Suprapubic skin (tissue), 4 donors: ENCODE results near the gene CACNG4. TPM values are rescaled to one million over a fixed set of nuclear protein-coding genes. Genes with fewer than 3 reads are reported as not detected.
"Not testable (repeated sequence)": the region's sequence is repeated elsewhere in the genome, so short reads cannot be mapped to it uniquely, and the experiment has no call there.

Source experiments
- DNase-seq, 2 donors: peaks; one replicate each; pipeline ENCODE4 v3.0.0-alpha.2; 2019; ENCODE audit warnings: low spot score in 2 of 2
- H3K27ac ChIP-seq: fragments of 200-600 bp; sonication (generic); one replicate; pipeline ENCODE4 v1.5.1; 2019
- H3K27me3 ChIP-seq: fragments of 200-600 bp; sonication (generic); one replicate; pipeline ENCODE4 v1.5.1; 2019
- H3K36me3 ChIP-seq: fragments of 200-600 bp; sonication (generic); one replicate; pipeline ENCODE4 v1.5.1; 2019
- H3K4me1 ChIP-seq: fragments of 200-600 bp; sonication (generic); one replicate; pipeline ENCODE4 v1.5.1; 2019
- H3K4me3 ChIP-seq: fragments of 200-600 bp; sonication (generic); one replicate; pipeline ENCODE4 v1.5.1; 2019; ENCODE audit warnings: mild to moderate bottlenecking
- H3K9me3 ChIP-seq: fragments of 200-600 bp; sonication (generic); one replicate; pipeline ENCODE4 v1.5.1; 2019
- CTCF ChIP-seq, 2 donors: fragments of 200-600 bp in 1 of 2; fragments of 450-650 bp in 1 of 2; sonication (generic) in 1 of 2; IDR thresholded peaks; one replicate each; pipeline ENCODE4 v1.5.1; 2016 to 2019; ENCODE audit warnings: antibody characterized with exemption in 2 of 2, mild to moderate bottlenecking in 1 of 2, moderate library complexity in 1 of 2
- EP300 ChIP-seq: sonication (generic); formaldehyde crosslinking; IDR thresholded peaks from one replicate; pipeline ENCODE4 v1.6.1; 2017; ENCODE audit warnings: antibody characterized with exemption
- POLR2A ChIP-seq, 2 donors: fragments of 450-650 bp; IDR thresholded peaks; one replicate each; pipeline ENCODE4 v1.6.1; 2017; ENCODE audit warnings: antibody characterized with exemption in 2 of 2, mild to moderate bottlenecking in 2 of 2, moderate library complexity in 2 of 2
- POLR2AphosphoS5 ChIP-seq, 3 donors: sonication (generic); formaldehyde crosslinking; IDR thresholded peaks; one replicate each; pipeline ENCODE4 v1.6.1; 2017; ENCODE audit warnings: antibody characterized with exemption in 3 of 3
- WGBS: methylation state at CpG from one replicate; pipeline ENCODE4 v1.1.5; 2018; 5-methylcytosine and 5-hydroxymethylcytosine counted together
- total RNA-seq, 4 donors: library from RNA; depleted of rRNA; stranded (reverse); fragments of >200 nt; gene quantifications; one replicate each; pipeline ENCODE4 v1.1.0, GENCODE V29; 2016

The CACNG4 gene
- total RNA-seq, 4 donors from 2014 or later: 0.49 to 0.68 (median 0.51) TPM; not detected in 1

DNA sequence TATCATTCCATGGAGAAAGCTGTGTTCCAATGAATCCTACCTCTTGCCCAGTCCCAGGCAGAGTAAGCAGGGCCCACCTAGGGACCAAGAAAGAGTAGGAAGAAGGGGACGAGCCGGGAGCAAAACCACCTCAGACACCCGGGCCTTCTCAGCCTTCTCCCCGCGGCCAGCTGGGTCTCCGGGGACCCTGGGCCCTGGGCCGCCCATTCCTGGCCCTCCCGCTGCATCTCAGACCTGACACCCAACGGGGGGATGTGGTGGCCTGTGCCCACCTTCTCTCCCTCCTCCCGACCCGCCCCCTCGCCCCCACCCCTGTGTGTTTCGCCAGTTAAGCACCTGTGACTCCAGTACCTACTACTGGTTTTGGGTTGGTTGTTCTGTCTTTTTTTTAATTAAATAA is 68.5 kb downstream of the CACNG4 start:
- Histone ChIP-seq H3K27me3 (no peaks in the 10 kb centered on the region), H3K9me3 (no peaks in the 10 kb centered on the region), H3K36me3 (no peaks in the 10 kb centered on the region), H3K4me3 (no peak overlapping the region), H3K27ac (no peak overlapping the region), H3K4me1 (no peaks in the 10 kb centered on the region)
- 91% methylated on average over 13 of the region's 13 CpGs for WGBS
- TF ChIP-seq CTCF (IDR thresholded peaks at IDR 0.05) (no peak), POLR2AphosphoS5 (IDR thresholded peaks at IDR 0.05) (no peak), EP300 (no peak), POLR2A (IDR thresholded peaks at IDR 0.05) (no peak)
- no peak for DNase-seq

DNA sequence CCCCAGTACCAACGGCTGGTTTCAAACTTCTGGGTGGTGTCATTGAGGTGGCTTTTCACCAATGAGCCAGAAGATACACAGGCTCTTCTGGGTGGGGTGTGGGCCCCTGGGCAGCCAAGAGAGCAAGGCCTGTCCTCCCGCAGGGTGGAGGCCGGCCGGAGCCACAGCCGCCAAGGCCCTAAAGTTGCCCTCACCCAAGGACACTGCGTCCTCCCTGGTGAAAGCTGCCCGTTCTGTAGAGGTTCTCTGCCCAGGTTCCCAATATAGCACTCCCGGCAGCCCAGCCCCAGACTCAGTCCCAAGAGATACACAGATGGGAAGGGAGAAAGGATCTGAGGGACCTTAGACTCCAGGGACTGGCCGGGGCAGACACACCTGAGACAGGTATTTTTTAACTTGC is 69.1 kb downstream of the CACNG4 start:
- TF ChIP-seq CTCF (IDR thresholded peaks at IDR 0.05): no peak
- TF ChIP-seq EP300: no peak
- no peak for TF ChIP-seq POLR2A (IDR thresholded peaks at IDR 0.05)
- no peak for TF ChIP-seq POLR2AphosphoS5 (IDR thresholded peaks at IDR 0.05)
- no peak overlapping the region for H3K27ac ChIP-seq
- WGBS: 93% methylated on average over 4 of the region's 9 CpGs

GRCh38 chr17:67035131-67036083 is 70.9 kb downstream of the CACNG4 start:
- 80% methylated on average over 10 of the region's 11 CpGs for whole genome bisulfite sequencing
- Histone ChIP-seq H3K27ac (no peak overlapping the region), H3K4me1 (no peaks in the 10 kb centered on the region), H3K27me3 (no peaks in the 10 kb centered on the region), H3K9me3 (no peaks in the 10 kb centered on the region), H3K36me3 (no peaks in the 10 kb centered on the region), H3K4me3 (no peak overlapping the region)
- no peak for DNase-seq
- TF ChIP-seq POLR2A (IDR thresholded peaks at IDR 0.05): no peak
- TF ChIP-seq CTCF (IDR thresholded peaks at IDR 0.05): no peak

More for the DNA sequence above, 69.1 kb downstream of the CACNG4 start:
- H3K27me3 ChIP-seq: no peaks in the 10 kb centered on the region
- H3K36me3 ChIP-seq: no peaks in the 10 kb centered on the region
- H3K4me3 ChIP-seq: no peak overlapping the region
- no peaks in the 10 kb centered on the region for H3K4me1 ChIP-seq
- no peak for DNase-seq
- no peaks in the 10 kb centered on the region for H3K9me3 ChIP-seq

GRCh38 chr17:67038861-67039365 is 74.4 kb downstream of the CACNG4 start:
- no peaks in the 10 kb centered on the region for H3K9me3 ChIP-seq
- no peaks in the 10 kb centered on the region for H3K4me1 ChIP-seq
- DNase-seq: no peak
- 37% methylated on average over 5 of the region's 5 CpGs for WGBS
- no peak overlapping the region for H3K4me3 ChIP-seq
- H3K27ac ChIP-seq: no peak overlapping the region
- H3K36me3 ChIP-seq: no peaks in the 10 kb centered on the region
- TF ChIP-seq POLR2AphosphoS5 (IDR thresholded peaks at IDR 0.05): no peak
- TF ChIP-seq POLR2A (IDR thresholded peaks at IDR 0.05): no peak
- TF ChIP-seq CTCF (IDR thresholded peaks at IDR 0.05): no peak
- no peak for TF ChIP-seq EP300
- no peaks in the 10 kb centered on the region for H3K27me3 ChIP-seq

GRCh38 chr17:67040652-67041051 is 76.1 kb downstream of the CACNG4 start:
- 90% methylated on average over 5 of the region's 6 CpGs for WGBS
- Histone ChIP-seq H3K9me3 (no peaks in the 10 kb centered on the region), H3K4me1 (no peaks in the 10 kb centered on the region), H3K27ac (no peak overlapping the region), H3K27me3 (no peaks in the 10 kb centered on the region), H3K36me3 (no peaks in the 10 kb centered on the region), H3K4me3 (no peak overlapping the region)
- no peak for DNase-seq
- TF ChIP-seq CTCF (IDR thresholded peaks at IDR 0.05) (no peak), POLR2A (IDR thresholded peaks at IDR 0.05) (no peak), EP300 (no peak), POLR2AphosphoS5 (IDR thresholded peaks at IDR 0.05) (no peak)

DNA sequence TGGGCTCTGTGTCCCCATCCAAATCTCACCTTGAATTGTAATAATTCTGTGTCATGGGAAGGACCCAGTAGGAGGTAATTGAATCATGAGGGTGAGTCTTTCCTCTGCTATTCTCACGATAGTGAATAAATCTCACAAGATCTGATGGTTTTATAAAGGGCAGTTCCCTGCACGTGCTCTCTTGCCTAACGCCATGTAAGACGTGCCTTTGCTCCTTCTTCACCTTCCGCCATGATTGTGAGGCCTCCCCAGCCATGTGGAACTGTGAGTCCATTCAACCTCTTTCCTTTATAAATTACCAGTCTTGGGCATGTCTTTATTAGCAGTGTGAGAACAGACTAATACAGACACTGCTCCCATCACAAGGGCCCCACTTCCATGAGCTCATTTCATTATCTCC is 76.6 kb downstream of the CACNG4 start:
- H3K4me1 ChIP-seq, DNase-seq, H3K36me3 ChIP-seq, H3K9me3 ChIP-seq, H3K27ac ChIP-seq, H3K27me3 ChIP-seq, H3K4me3 ChIP-seq: not testable (repeated sequence)
- WGBS: 87% methylated on average over 5 of the region's 5 CpGs
